Colonic mucosa (tissue), 4 donors: Measurements from ENCODE around the gene PSMA5. TPM values are rescaled to one million over a fixed set of nuclear protein-coding genes. Genes with fewer than 3 reads are reported as not detected.

ENCODE experiments used
- DNase-seq: peaks from one replicate; pipeline ENCODE4 v3.0.0-alpha.2; 2020
- H3K27ac ChIP-seq: fragments of 200-600 bp; one replicate; pipeline ENCODE4 v1.8.0; 2021
- H3K27me3 ChIP-seq: fragments of 200-600 bp; one replicate; pipeline ENCODE4 v1.8.0; 2021
- H3K36me3 ChIP-seq: fragments of 200-600 bp; one replicate; pipeline ENCODE4 v1.8.0; 2021
- H3K4me1 ChIP-seq: fragments of 200-600 bp; one replicate; pipeline ENCODE4 v1.8.0; 2021; ENCODE audit warnings: mild to moderate bottlenecking
- H3K4me3 ChIP-seq: fragments of 200-600 bp; one replicate; pipeline ENCODE4 v1.8.0; 2021
- H3K9ac ChIP-seq, 2 donors: one replicate each; pipeline ENCODE4 v1.7.0; 2013; ENCODE audit warnings: control low read depth in 2 of 2, low read depth in 2 of 2, low read length in 2 of 2
- H3K9me3 ChIP-seq: fragments of 200-600 bp; one replicate; pipeline ENCODE4 v1.8.0; 2021
- intact Hi-C: fragments of 100-400 bp; cut with DNase I; formaldehyde crosslinking; loops from one replicate; pipeline ENCODE4 v1.14.1; 2022
- total RNA-seq, 2 donors: library from RNA; stranded (reverse); fragmentation: NEBNext Ultra II Directional in 1 of 2; extraction: Animal tissue kit (Norgen Biotek cat#: 25700) in 1 of 2; gene quantifications; one replicate each; pipeline ENCODE4 v1.2.1, GENCODE V29; 2021
- TF ChIP-seq, protein P1 (sequence below): fragments of 200-600 bp; IDR thresholded peaks from one replicate; pipeline ENCODE4 v1.8.0; 2022; ENCODE audit warnings: antibody characterized with exemption, mild to moderate bottlenecking
- donor health status: healthy.
- donor health status: DM: no; HTN: no; CAD: no.
- donor health status: DM: no; HTN: no; CAD: no.

Gene PSMA5
- total RNA-seq, 2 donors from 2014 or later, result 93.9 to 163 TPM

DNA sequence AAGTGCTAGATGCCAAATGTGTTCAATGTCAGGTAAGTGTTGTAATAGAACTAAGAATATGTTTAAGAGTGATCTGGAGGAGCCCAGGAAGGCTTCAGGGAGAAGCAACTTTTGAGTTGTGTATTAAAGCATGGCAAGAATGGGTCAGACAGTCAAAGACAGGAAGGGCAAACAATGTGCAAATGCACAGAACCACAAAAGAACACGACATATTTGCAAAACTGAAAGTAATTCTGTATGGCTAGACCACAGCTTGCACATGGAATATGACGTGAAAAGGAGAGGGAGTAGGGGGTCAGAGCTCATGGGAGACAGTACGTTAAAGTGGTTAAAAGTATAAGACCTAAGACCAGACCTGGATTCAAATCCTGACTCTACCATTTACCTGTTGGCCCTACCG, 21.4 kb downstream of the PSMA5 start:
- Histone ChIP-seq H3K4me3 (no peak overlapping the region), H3K27me3 (no peaks in the 10 kb centered on the region), H3K27ac (no peak overlapping the region), H3K9me3 (no peaks in the 10 kb centered on the region), H3K9ac (no peak overlapping the region), H3K36me3 (peaks cover 6% of the 10 kb centered on the region), H3K4me1 (no peaks in the 10 kb centered on the region)
- no peak for DNase-seq
- TF ChIP-seq, protein P1, sequence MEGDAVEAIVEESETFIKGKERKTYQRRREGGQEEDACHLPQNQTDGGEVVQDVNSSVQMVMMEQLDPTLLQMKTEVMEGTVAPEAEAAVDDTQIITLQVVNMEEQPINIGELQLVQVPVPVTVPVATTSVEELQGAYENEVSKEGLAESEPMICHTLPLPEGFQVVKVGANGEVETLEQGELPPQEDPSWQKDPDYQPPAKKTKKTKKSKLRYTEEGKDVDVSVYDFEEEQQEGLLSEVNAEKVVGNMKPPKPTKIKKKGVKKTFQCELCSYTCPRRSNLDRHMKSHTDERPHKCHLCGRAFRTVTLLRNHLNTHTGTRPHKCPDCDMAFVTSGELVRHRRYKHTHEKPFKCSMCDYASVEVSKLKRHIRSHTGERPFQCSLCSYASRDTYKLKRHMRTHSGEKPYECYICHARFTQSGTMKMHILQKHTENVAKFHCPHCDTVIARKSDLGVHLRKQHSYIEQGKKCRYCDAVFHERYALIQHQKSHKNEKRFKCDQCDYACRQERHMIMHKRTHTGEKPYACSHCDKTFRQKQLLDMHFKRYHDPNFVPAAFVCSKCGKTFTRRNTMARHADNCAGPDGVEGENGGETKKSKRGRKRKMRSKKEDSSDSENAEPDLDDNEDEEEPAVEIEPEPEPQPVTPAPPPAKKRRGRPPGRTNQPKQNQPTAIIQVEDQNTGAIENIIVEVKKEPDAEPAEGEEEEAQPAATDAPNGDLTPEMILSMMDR, result no peak
- intact Hi-C loops, result no loop called here

DNA sequence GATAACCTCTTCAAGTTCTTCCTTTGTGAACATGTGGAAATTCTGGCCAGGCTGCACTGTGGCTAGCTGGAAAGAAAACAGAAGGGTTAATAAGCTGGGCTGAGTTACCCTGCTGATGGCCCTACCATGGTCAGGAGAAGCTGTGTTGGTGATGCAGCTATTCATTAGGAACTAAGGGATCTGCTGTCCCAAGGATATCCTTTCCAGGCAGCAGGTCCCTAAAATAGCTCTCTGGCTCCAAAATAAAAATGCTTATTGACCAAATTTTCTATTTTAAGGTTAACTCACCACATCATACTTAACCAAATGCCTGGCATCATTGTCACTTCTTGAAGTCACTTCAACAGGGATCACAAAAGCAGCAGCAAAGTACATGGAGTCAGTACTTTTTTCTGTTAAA, 24.2 kb downstream of the PSMA5 start:
- Histone ChIP-seq H3K4me1 (no peaks in the 10 kb centered on the region), H3K9me3 (no peaks in the 10 kb centered on the region), H3K27ac (no peak overlapping the region), H3K4me3 (no peak overlapping the region), H3K36me3 (no peaks in the 10 kb centered on the region), H3K27me3 (no peaks in the 10 kb centered on the region), H3K9ac (no peak overlapping the region)
- TF ChIP-seq, protein P1, result no peak
- DNase-seq, result no peak
- intact Hi-C loops, result no loop called here

DNA sequence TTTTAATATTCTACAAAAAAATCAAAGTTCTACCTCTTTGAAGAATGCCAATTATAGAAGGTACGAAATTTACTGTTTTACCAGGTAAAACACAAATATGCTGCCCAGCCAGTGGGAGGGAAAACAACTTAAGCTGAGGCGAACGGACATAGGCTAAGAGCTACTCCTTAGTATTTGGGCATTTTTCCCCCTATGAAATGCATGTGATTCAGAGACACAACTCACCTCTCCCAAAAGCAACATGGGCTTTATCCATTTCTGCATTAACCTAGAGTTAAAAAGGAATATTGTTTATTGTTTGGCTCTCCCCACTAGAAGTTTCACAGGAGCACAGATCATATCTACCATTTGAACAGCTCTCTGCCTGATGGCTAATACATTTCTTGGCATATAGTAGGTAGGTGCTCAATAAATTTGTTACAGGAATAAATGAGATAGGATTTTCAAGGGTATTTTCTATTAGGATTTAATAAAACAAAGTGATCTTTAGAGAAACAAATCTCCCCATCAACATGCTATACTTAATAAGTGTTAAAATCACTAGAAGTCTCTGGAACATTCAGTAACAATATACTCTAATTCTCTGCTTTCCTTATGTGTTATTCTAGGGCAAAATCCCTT, 26.1 kb downstream of the PSMA5 start:
- TF ChIP-seq, protein P1, result no peak
- intact Hi-C loops, result no loop called here
- Histone ChIP-seq H3K4me1 (peaks cover 4% of the 10 kb centered on the region), H3K9ac (no peak overlapping the region), H3K27me3 (no peaks in the 10 kb centered on the region), H3K36me3 (no peaks in the 10 kb centered on the region), H3K9me3 (no peaks in the 10 kb centered on the region), H3K4me3 (no peak overlapping the region), H3K27ac (no peak overlapping the region)
- DNase-seq, result no peak

DNA sequence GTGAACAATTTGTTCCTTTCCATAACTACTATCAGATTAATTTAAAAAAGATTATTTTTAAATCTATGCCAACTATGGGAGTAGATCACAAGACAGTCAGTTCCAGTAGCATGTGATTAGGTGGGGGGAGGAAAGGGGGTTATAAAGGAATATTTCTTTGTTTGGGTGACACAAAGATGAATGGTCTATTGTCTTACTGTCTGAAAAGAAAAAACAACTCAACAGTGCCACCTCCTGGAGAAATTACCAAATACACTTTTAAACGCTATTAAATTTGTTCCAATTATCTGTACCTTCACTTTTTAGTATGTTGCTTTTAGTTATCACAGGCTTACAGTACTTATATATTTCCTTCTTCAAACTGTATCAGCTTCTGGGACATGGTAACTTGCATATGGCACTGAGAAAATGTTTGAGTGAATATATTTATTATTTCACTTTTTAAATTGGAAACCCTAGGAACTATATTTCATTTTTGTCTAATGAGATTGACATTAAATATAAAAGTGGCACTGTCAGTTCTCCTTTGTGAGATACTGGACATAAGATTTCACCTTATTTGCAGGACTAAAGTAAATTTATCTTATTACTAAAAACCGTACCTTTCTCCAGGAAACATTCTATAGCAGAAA, 26.8 kb downstream of the PSMA5 start:
- intact Hi-C loops, result loop anchor here (5.0 kb wide), 1 partner anchor 117 kb away; the partner anchor contains the start of gene PSRC1
- TF ChIP-seq, protein P1, result peak; percentile 52
- Histone ChIP-seq H3K9ac (no peak overlapping the region), H3K27me3 (no peaks in the 10 kb centered on the region), H3K4me1 (peaks cover 4% of the 10 kb centered on the region), H3K9me3 (no peaks in the 10 kb centered on the region), H3K4me3 (no peak overlapping the region), H3K27ac (no peak overlapping the region), H3K36me3 (no peaks in the 10 kb centered on the region)
- DNase-seq, result peak; percentile 51

DNA sequence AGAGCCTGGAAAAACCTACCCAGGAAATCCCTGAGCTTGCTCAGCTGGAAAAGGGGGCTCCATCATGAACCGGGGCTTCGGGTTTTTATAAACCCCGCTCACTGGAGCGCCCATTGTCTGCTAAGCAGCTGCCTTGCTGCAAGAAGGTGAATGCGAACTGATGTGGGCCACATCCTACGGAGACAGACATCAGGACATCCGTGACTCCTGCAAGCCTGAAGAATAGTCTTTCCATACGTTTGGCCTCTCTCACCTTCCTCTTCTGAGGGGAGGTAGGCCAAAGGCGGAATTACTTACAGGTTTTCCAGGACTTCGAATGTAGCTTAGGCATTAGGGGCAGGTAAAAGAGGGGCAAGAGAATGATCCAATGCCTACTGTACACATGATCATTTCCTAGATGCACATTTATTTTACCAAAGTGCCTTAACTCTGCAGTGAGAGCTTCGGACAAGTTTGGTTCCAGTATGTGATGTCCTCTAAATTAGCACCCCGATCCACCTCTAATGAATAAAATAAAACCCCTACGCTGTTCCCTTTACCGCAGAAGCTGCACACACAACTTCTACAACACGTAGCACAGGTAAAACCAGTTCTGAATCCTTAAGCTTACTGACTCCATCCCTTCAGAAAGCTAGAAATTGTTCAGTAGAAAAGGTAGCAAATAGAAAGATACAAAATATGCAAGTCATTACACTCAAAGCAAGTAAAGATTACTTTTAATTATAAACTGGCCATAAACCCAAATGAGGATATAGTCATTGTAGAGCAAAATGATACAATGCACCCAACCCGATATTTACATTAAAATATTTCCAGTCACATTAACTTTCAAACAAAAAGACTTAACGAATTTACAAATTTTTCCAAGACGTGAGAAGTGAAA, 27.7 kb downstream of the PSMA5 start:
- intact Hi-C loops, result loop anchor here (5.0 kb wide), 1 partner anchor 116 kb away; the partner anchor contains the start of gene PSRC1

More for the DNA sequence above, 27.7 kb downstream of the PSMA5 start:
- Histone ChIP-seq H3K36me3 (no peaks in the 10 kb centered on the region), H3K4me1 (peaks cover 4% of the 10 kb centered on the region), H3K4me3 (peak overlapping the region; percentile 49), H3K27me3 (no peaks in the 10 kb centered on the region), H3K27ac (peak overlapping the region; percentile 18), H3K9me3 (no peaks in the 10 kb centered on the region), H3K9ac (peak overlapping the region; percentile 42 to 86)
- DNase-seq, result peak; percentile 23
- TF ChIP-seq, protein P1, result no peak
